ENCODE results near the gene KCNB1.
"Not testable (repeated sequence)": the region's sequence is repeated elsewhere in the genome, so short reads cannot be mapped to it uniquely, and the experiment has no call there.

Gene KCNB1

DNA sequence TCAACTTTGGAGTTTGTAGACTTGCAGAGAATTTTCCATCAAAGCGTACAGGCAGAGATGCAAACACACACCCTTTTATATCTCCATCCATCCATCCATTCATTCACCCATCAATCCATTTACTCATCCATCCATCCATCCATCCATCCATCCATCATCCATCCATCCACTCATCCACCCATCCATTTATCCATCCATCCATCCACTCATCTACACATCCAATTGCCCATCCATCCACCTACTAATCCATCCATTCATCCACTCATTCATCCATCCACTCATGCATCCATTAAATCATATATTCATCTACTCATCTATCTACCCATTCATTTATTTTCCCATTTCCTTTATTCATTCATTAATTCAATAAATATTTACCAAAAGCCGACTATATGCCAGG is 52.1 kb downstream of the KCNB1 start:
- DNase-seq, result no peak

DNA sequence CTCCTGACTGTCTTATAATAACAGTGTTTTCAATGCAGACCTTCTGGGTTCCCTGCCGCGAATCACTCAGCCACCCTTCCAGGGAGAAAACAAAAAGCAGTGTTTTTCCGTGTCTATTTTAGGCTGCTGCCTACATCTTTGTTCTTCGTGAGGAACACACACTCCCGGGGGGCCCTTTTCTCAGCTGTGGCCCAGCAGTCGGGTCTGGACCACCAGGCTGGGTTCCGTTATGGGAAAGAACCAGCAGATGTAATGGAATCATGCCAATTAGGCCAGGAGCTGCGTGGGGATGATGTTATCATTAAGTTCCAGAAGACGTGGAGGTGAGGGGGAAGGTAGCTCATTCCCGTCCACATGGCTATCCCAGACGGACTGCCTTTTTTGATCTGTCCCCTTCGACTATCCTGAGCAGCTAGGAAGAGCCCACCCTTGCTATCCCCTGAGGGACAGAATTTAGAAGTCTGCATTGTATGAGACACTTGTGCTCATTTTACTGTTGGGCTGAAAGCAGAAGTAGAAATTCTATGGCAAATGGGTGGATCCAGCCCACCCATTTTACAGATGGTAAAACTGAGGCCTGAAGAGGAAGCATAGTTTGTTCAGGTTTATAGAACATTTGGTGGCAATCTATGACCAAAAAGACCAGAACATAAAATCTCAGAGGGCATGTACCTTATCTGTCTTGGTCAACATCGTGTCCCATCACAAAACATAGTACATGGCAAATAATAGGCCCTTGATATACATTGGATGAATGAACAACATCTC is 54.5 kb downstream of the KCNB1 start:
- no peak for DNase-seq

GRCh38 chr20:49426873-49427272 is 55.6 kb downstream of the KCNB1 start:
- DNase-seq, result no peak

DNA sequence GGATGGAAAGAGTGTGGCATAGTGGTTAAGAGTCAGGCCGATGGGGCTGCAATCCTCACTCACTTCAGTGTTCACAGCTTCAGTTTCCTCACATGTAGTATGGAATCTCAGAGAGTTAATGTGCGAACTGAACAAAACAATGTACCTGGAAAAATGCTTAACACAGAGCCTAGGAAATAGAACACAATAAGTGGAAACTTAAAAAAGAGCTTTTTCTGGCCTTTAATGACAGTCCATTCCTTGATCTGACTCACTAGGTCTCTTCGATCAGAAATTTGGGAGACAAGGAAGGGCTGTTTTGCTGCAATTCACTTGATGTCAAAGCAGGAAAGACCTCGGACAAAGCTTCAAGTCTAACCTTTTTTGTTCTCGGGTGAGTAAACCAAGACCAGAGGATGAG is 56.1 kb downstream of the KCNB1 start:
- no peak for DNase-seq

DNA sequence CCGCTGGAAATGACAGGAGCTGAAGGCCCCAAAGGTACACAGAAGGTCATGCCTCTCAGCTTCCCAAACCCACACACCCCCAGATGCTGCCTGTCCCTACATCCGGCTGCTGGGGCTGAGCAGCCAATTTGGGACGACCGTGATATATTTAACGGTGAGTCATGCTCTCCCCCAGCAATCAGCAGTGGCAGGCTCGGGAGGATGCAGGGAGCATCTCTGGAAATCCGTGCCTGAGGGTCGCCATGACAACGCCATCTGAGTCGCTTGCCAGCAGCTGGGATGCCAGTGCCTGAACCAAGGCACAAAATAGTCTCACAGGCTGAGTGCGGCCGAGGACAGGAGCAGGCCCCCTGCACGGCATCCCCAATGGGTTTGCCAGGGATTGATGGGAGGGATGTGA is 57.9 kb downstream of the KCNB1 start:
- no peak for DNase-seq

- DNase-seq, result no peak
Observed at GRCh38 chr20:49422161-49422560, 60.3 kb downstream of the KCNB1 start.

DNA sequence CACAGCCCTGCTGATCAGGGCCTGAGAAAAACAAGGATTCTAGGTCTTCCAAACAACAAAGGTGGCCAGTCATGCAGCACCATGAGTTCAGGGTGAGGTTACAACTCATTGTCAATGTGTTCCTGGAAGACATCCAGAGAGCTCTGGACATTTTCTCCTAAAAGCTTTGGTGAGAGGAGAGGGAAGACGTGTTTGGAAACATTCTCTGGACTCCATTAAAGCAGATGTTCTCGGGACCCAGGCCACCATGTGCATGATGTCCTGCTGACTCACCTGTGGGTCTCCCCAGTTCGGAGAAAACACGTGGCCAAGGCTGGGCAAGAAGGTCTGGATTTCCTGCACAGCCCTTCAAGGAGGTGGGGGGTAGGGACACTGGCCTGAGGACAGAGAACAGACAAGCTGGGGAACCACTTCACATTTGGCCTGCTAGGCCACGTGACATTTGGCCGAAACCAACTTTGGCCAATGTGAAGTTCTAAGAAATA is 61.6 kb downstream of the KCNB1 start:
- DNase-seq, result no peak

GRCh38 chr20:49420292-49420691 is 62.2 kb downstream of the KCNB1 start:
- no peak for DNase-seq

DNA sequence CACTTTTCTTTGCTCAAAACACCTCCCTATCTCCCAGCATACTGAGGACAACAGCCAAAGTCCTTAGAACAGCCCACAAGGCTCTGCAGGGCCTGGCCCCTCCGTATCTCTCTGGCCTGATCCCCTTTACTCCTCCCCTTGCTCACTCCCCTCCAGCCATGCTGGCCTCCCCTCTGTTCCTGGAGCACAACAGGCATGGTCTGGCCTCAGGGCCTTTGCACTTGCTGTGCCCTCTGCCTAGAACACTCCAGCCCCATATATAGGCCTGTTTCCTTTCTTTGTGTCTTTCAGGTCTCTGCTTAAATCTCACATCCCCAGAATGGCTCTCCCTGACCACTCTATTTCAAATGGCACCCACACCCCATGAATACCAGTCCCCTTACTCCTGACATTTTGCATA is 62.7 kb downstream of the KCNB1 start:
- DNase-seq, result no peak

DNA sequence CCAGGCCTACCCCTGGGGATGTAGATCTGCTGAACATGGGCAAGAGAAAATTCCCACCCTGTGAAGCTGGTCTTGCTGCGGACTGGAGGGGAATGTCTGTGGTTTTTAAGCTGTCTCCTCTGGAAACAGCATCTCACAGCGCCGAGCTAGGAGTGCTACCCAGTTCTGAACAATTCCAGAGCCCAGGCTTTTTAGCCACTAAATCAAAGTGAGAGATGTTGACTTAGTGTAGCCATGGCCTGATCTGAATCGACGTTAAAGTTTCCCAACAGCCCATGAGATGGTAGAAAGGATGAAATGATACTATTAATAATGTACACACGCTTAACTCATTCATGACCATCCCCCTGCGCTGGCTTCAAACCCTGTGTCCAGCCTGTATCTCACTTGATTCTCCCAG is 63.7 kb downstream of the KCNB1 start:
- no peak for DNase-seq

GRCh38 chr20:49417843-49418555 is 64.5 kb downstream of the KCNB1 start:
- DNase-seq, result no peak

GRCh38 chr20:49415668-49416044 is 66.8 kb downstream of the KCNB1 start:
- no peak for DNase-seq

- no peak for DNase-seq
Observed at GRCh38 chr20:49415005-49415667, 67.3 kb downstream of the KCNB1 start.

DNA sequence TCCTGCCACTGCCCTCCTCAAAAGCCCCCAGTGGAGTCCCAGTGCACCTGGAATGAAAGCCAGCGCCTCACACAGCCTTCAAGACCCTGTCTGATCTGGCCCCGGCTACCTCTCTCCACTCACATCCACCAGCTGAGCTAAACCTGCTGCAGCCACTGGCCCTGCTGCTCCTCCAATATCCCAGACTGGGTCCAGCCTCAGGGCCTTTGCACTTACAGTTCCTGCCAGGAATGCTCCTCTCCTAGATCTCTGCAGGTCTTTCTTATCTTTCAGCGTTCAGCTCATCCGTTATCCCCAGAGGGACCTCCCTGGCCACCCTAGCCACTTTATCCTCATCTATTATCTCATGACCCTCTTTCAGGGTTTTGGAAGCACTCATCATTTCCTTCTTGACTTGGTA is 68.8 kb downstream of the KCNB1 start:
- DNase-seq, result no peak

DNA sequence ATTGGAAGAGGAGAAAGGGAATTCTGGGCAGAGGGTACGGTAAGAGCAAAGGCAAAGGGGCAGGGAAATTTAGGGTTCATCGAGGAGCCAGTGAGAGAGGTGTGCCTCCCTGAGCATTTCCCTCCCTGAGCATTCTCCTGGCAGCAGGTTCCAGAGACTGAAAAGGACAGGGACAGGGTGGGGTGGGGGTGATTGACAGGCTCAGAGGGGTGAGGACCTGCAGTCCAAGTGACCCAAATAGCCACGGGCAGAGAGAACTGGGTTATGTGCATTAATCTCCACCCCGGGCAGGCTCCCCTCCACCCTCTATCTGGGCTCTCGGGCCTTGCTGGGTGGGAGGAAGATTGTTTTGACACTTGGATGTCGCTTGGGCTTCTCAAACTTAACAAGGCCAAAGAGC is 69.5 kb downstream of the KCNB1 start:
- no peak for DNase-seq

DNA sequence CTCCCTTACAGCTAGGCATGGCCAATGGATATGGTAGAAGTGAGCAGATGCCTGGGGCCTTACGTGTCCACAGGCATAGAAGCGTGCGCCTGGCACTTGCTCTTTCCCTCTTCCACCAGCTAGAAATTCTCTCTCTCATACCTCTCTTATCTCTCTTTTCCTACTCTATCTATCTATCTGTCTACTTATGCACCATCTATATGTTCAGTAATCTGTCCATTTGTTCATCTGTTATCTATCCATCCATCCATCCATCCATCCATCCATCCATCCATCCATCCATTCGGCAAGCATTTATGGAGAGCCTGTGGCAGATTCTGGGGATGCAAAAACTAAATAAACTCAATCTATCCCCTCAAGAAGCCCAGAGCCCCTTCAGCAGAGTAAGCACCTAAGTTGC is 70.2 kb downstream of the KCNB1 start:
- DNase-seq, result no peak

- DNase-seq, result no peak
Observed at GRCh38 chr20:49411221-49411925, 71.1 kb downstream of the KCNB1 start.

DNA sequence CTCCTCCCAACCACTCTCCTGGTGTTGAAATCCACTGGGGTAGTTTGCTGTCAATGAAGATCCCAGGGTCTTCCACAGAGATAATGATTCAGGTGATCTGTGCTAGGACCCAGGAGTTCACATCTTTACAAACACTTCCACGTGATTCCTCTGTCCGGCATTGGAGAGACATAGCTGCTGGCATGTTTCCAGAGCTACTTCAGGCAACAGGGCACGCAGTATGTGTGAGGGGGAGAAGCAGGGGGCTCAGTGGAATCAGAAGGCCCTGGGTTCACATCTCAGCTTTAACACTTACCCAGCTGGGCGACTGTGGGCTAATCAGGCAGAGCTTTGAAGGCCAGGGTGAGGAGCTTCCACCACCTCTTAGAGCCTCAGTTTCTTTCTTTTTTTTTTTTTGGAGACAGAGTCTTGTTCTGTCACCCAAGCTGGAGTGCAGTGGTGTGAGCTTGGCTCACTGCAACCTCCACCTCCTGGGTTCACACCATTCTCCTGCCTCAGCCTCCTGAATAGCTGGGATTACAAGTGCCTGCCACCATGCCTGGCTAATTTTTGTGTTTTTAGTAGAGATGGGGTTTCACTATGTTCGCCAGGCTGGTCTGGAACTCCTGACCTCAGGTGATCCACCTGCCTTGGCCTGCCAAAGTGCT is 72.4 kb downstream of the KCNB1 start:
- DNase-seq, result not testable (repeated sequence)

DNA sequence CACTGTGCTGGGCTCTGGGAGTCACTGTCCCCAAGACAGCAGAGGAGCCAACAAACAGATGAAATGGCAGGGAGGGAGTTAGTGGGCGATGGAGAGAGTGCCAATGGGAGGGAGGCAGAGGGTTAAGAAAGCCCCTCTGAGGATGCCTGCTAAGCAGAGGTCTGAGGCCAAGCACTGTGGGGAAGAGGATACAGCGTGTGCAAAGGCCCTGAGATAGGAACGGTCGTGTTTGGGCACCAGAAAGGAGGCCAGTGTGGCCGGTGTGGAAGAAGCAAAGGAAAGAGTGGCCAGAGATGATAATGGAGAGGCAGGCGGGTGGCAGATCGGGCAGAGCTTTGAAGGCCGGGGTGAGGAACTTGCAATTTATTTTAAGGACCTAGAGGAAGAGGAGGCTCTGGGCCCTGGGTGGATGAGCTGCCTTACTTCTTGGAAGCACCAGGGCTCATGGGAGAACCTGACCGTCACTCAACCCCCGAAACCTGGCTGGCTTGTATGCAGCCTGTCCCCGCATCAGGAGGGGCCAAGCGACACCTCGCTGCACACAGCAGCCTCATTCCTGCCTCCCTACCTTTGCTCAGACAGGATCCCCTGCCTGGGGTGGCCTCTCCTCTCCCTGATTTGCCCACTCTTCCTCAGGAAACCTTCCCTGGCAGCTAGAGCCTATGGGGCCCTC is 73.0 kb downstream of the KCNB1 start:
- DNase-seq, result no peak

- no peak for DNase-seq
Observed at GRCh38 chr20:49408509-49409104, 73.9 kb downstream of the KCNB1 start.

GRCh38 chr20:49406666-49407065 is 75.8 kb downstream of the KCNB1 start:
- DNase-seq, result no peak

- no peak for DNase-seq
Observed at GRCh38 chr20:49405696-49406095, 76.8 kb downstream of the KCNB1 start.

All from activated CD4-positive, alpha-beta T cell treated with anti-CD3 and anti-CD28 coated beads, Interleukin-2, amount 50 U/mL, for 16 hours (primary cell).